Neuronal stem cell (in vitro differentiated cells): ENCODE results near the gene GCM1.

Experiments used
- DNase-seq: peaks from one replicate; pipeline ENCODE4 v3.0.0-alpha.2; 2013; ENCODE audit warnings: low spot score
- H2AFZ ChIP-seq: one replicate; pipeline ENCODE4 v1.6.1; 2013; ENCODE audit warnings: mild to moderate bottlenecking, low read length, inconsistent platforms
- H2AK5ac ChIP-seq: 2 replicates; pipeline ENCODE4 v1.6.1; 2013; ENCODE audit warnings: low read depth, mild to moderate bottlenecking, inconsistent platforms, low read length, moderate library complexity, mixed read lengths
- H2BK120ac ChIP-seq: 2 replicates; pipeline ENCODE4 v1.6.1; 2013; ENCODE audit warnings: low read depth, mild to moderate bottlenecking, inconsistent platforms, low read length, moderate library complexity, mixed read lengths
- H2BK12ac ChIP-seq: one replicate; pipeline ENCODE4 v1.6.1; 2013; ENCODE audit warnings: low read length, inconsistent platforms
- H2BK15ac ChIP-seq: 2 replicates; pipeline ENCODE4 v1.6.1; 2013; ENCODE audit warnings: mild to moderate bottlenecking, low read length, inconsistent platforms, mixed read lengths
- H2BK5ac ChIP-seq: one replicate; pipeline ENCODE4 v1.6.1; 2013; ENCODE audit warnings: inconsistent platforms, mild to moderate bottlenecking, low read length, moderate library complexity
- H3K14ac ChIP-seq: one replicate; pipeline ENCODE4 v1.6.1; 2013; ENCODE audit warnings: low read length, inconsistent platforms
- H3K18ac ChIP-seq: 2 replicates; pipeline ENCODE4 v1.6.1; 2013; ENCODE audit warnings: low read length, inconsistent platforms
- H3K23ac ChIP-seq: 2 replicates; pipeline ENCODE4 v1.6.1; 2013; ENCODE audit warnings: low read depth, mild to moderate bottlenecking, mixed read lengths, low read length, inconsistent platforms; ENCODE audit not compliant: poor library complexity
- H3K27ac ChIP-seq: replicated peaks from 3 replicates; pipeline ENCODE4 v1.5.1; 2013; ENCODE audit warnings: low read length, inconsistent platforms
- H3K27me3 ChIP-seq, 3 experiments: 2 replicates each; pipeline ENCODE4 v1.6.1; 2013; ENCODE audit warnings: low read length in 3 of 3, mild to moderate bottlenecking in 2 of 3, inconsistent platforms in 1 of 3, low read depth in 1 of 3, mixed read lengths in 1 of 3, moderate library complexity in 1 of 3; ENCODE audit not compliant: control insufficient read depth in 3 of 3, insufficient read depth in 3 of 3
- H3K36me3 ChIP-seq, 2 donors: replicated peaks in 1 of 2; 2 replicates each; pipeline ENCODE4 v1.6.1; 2013; ENCODE audit warnings: low read length in 2 of 2; ENCODE audit not compliant: control insufficient read depth in 2 of 2, insufficient read depth in 2 of 2
- H3K4ac ChIP-seq: 2 replicates; pipeline ENCODE4 v1.6.1; 2013; ENCODE audit warnings: inconsistent platforms, mild to moderate bottlenecking, low read length, moderate library complexity
- H3K4me1 ChIP-seq, 2 donors: 1 replicate in 1 of 2; 2 replicates in 1 of 2; pipeline ENCODE4 v1.6.1; 2013; ENCODE audit warnings: low read length in 2 of 2, low read depth in 1 of 2; ENCODE audit not compliant: control insufficient read depth in 2 of 2, insufficient read depth in 1 of 2
- H3K4me2 ChIP-seq: one replicate; pipeline ENCODE4 v1.6.1; 2013; ENCODE audit warnings: mild to moderate bottlenecking, low read length, inconsistent platforms; ENCODE audit not compliant: insufficient read depth, poor library complexity, severe bottlenecking
- H3K4me3 ChIP-seq, 2 donors: 2 replicates each; pipeline ENCODE4 v1.5.1; 2013; ENCODE audit warnings: low read length in 2 of 2, mild to moderate bottlenecking in 2 of 2, inconsistent platforms in 1 of 2, moderate library complexity in 1 of 2
- H3K79me1 ChIP-seq: one replicate; pipeline ENCODE4 v1.6.1; 2013; ENCODE audit warnings: low read depth, mild to moderate bottlenecking, inconsistent platforms, low read length, moderate library complexity
- H3K9ac ChIP-seq: one replicate; pipeline ENCODE4 v1.6.1; 2013; ENCODE audit warnings: mild to moderate bottlenecking, low read depth, low read length, inconsistent platforms; ENCODE audit not compliant: poor library complexity
- H3K9me3 ChIP-seq, 2 donors: replicated peaks in 1 of 2; 2 replicates each; pipeline versions ENCODE3 to v1.6.1; 2013; ENCODE audit warnings: low read length in 2 of 2, mild to moderate bottlenecking in 2 of 2, inconsistent platforms in 1 of 2, low read depth in 1 of 2, mixed read lengths in 1 of 2, moderate library complexity in 1 of 2; ENCODE audit not compliant: control insufficient read depth in 2 of 2, insufficient read depth in 1 of 2
- H4K8ac ChIP-seq: one replicate; pipeline ENCODE4 v1.6.1; 2013; ENCODE audit warnings: low read depth, mild to moderate bottlenecking, inconsistent platforms, low read length, moderate library complexity
- H4K91ac ChIP-seq: one replicate; pipeline ENCODE4 v1.6.1; 2013; ENCODE audit warnings: low read length, low read depth, mild to moderate bottlenecking, inconsistent platforms; ENCODE audit not compliant: poor library complexity
- WGBS, 2 donors: extraction: QIAGEN DNeasy Blood & Tissue Kit; methylation state at CpG; one replicate each; pipeline ENCODE4 v1.1.7; 2013; ENCODE audit warnings: missing lambda C conversion rate in 2 of 2, mixed read lengths in 1 of 2; ENCODE audit not compliant: insufficient read length in 2 of 2, insufficient replicate concordance in 1 of 2; ENCODE audit errors: extremely low coverage in 2 of 2; 5-methylcytosine and 5-hydroxymethylcytosine counted together

Gene GCM1

DNA sequence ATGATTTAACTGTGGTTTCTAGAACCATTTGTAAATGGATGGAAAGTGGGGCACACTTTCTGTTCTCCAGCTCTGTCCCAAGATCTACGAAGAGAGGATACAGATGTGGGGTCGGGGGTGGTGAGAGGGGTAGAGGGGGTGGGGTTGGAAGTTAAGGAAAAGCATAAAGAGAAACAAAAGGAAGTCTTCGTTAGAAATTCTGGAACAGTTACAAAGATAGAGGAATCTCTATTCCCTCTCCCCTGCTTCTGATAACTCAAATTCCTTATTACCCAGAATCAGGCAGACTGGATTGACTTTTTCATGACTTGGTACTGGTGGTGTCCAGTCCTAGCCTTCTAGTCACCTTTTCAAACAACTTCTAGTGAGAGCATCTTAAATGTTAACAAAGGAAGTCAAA is 4.9 kb downstream of the GCM1 start:
- Histone ChIP-seq H2AFZ (no peak overlapping the region), H2BK12ac (no peak overlapping the region), H3K14ac (no peak overlapping the region), H3K23ac (no peak overlapping the region), H3K4ac (no peak overlapping the region), H3K36me3 (no peaks in the 10 kb centered on the region), H3K27me3 (peaks cover 0 to 6% (median 0%) of the 10 kb centered on the region in 3 experiments), H3K9ac (no peak overlapping the region), H2AK5ac (no peak overlapping the region), H2BK120ac (no peak overlapping the region), H2BK15ac (no peak overlapping the region), H3K79me1 (no peaks in the 10 kb centered on the region), H3K27ac (no peak overlapping the region), H4K8ac (no peak overlapping the region), H4K91ac (no peak overlapping the region), H3K18ac (no peak overlapping the region), H2BK5ac (no peak overlapping the region), H3K9me3 (no peaks in the 10 kb centered on the region), H3K4me3 (no peak overlapping the region), H3K4me1 (no peaks in the 10 kb centered on the region), H3K4me2 (no peak overlapping the region)
- no CpG with 5 or more reads among the region's 3 CpGs for WGBS, 2 donors
- no peak for DNase-seq

DNA sequence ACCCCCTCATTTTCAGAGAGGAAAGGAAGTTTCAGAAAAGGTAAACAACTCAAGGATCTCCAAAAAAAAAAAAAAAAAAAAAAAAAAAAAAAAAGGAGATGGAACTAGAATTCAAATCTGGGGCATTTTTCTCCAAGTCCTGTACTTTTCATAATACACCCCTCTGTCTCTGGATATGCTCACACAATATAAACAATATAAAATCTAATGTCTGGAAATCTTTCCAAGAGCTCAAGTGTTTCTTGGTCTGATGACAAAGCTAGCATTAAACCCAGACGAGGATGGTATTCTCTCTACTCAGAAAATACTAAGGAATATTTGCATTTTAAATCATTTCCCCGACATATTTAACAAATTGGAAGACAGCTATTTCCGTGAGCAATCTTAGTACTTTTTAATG is 5.8 kb downstream of the GCM1 start:
- Histone ChIP-seq H3K4me3 (no peak overlapping the region), H3K79me1 (no peaks in the 10 kb centered on the region), H2AK5ac (no peak overlapping the region), H3K27ac (no peak overlapping the region), H3K23ac (no peak overlapping the region), H3K4me2 (no peak overlapping the region), H2BK12ac (no peak overlapping the region), H2BK120ac (no peak overlapping the region), H3K4me1 (no peaks in the 10 kb centered on the region), H3K14ac (no peak overlapping the region), H4K91ac (no peak overlapping the region), H3K4ac (no peak overlapping the region), H3K9ac (no peak overlapping the region), H4K8ac (no peak overlapping the region), H2BK5ac (no peak overlapping the region), H3K36me3 (no peaks in the 10 kb centered on the region), H3K27me3 (peaks cover 0 to 6% (median 0%) of the 10 kb centered on the region in 3 experiments), H2BK15ac (no peak overlapping the region), H3K18ac (no peak overlapping the region), H3K9me3 (no peaks in the 10 kb centered on the region), H2AFZ (no peak overlapping the region)
- WGBS, 2 donors: no CpG with 5 or more reads among the region's 3 CpGs
- no peak for DNase-seq

DNA sequence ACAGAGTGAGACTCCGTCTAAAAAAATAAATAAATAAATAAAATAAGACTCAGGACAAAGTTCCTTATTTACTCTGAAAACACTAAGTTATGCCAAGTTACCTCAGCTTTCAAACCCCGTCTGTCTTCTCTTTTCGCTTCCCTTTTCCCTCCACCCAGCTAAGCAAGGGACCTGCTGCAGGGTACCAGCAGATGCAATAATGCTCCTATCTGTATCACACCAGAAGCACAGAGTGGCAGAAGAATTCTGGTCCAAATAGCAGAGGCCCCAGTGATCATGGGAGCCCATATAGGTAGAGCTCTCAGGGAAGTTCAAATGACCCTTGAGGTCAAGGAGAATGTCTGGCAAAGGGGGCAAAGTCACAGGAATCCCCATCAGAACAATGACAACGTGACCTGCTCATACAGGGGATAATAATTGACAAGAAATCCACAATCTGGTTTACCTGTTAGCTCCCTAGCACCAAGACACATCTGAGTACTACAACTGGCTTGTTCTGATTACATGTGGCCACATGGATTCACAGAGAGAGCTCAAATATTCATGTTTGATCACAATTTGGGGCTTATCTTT is 8.7 kb downstream of the GCM1 start:
- no peak overlapping the region for H3K27ac ChIP-seq
- H2BK12ac ChIP-seq: no peak overlapping the region
- H3K79me1 ChIP-seq: no peaks in the 10 kb centered on the region
- H2AK5ac ChIP-seq: no peak overlapping the region
- no peak overlapping the region for H3K14ac ChIP-seq
- no CpG with 5 or more reads among the region's 4 CpGs for WGBS, 2 donors
- H3K4me3 ChIP-seq: no peak overlapping the region
- H3K4me1 ChIP-seq: no peaks in the 10 kb centered on the region
- H3K36me3 ChIP-seq: no peaks in the 10 kb centered on the region
- DNase-seq: no peak
- H2BK5ac ChIP-seq: no peak overlapping the region
- H3K23ac ChIP-seq: no peak overlapping the region
- no peak overlapping the region for H2BK15ac ChIP-seq
- H3K9ac ChIP-seq: no peak overlapping the region
- no peak overlapping the region for H3K18ac ChIP-seq
- H4K91ac ChIP-seq: no peak overlapping the region
- H3K4me2 ChIP-seq: no peak overlapping the region
- H3K27me3 ChIP-seq: peaks cover 0 to 10% (median 0%) of the 10 kb centered on the region in 3 experiments
- no peak overlapping the region for H2BK120ac ChIP-seq
- H4K8ac ChIP-seq: no peak overlapping the region
- H3K4ac ChIP-seq: no peak overlapping the region
- H3K9me3 ChIP-seq: no peaks in the 10 kb centered on the region
- H2AFZ ChIP-seq: no peak overlapping the region

DNA sequence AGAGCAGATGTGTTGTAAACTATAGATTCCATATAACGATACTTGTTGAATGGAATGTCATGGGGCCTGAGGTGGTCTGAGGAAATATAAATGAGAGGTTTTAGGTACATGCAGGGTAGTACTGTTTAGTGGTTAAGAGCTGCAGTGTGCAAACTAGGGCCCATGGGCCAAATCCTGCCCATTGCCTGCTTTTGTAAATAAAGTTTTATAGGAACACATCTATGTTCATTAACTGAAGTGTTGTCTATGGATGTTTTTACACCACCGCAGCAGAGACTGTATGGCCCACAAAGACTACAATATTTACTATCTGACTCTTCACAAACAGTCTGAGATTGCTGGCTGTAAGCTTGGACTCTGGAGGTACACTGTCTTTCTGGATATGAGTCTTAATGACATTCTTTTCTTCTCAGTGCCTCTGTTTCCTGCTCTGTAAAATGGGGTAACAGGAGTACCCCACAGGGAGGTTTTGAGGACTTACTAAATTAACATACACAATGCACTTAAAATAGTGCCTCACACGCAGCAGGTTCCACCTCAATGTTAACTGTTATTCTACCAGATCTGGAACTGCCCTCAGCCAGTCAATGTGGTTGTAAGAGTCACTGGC is 12.5 kb downstream of the GCM1 start:
- WGBS, 2 donors: no CpG with 5 or more reads among the region's 3 CpGs
- H3K4me2 ChIP-seq: no peak overlapping the region
- no peaks in the 10 kb centered on the region for H3K36me3 ChIP-seq
- no peak overlapping the region for H4K8ac ChIP-seq
- no peak overlapping the region for H3K4me3 ChIP-seq
- no peak overlapping the region for H4K91ac ChIP-seq
- no peak overlapping the region for H2AK5ac ChIP-seq
- no peak overlapping the region for H2AFZ ChIP-seq
- peaks cover 0 to 8% (median 0%) of the 10 kb centered on the region in 3 experiments for H3K27me3 ChIP-seq
- no peak for DNase-seq
- no peak overlapping the region for H2BK120ac ChIP-seq
- no peaks in the 10 kb centered on the region for H3K79me1 ChIP-seq
- H3K14ac ChIP-seq: no peak overlapping the region
- no peak overlapping the region for H3K9ac ChIP-seq
- H3K4me1 ChIP-seq: no peaks in the 10 kb centered on the region
- H3K18ac ChIP-seq: no peak overlapping the region
- H3K27ac ChIP-seq: no peak overlapping the region
- H3K4ac ChIP-seq: no peak overlapping the region
- H3K9me3 ChIP-seq: no peaks in the 10 kb centered on the region
- H3K23ac ChIP-seq: no peak overlapping the region
- H2BK12ac ChIP-seq: no peak overlapping the region
- no peak overlapping the region for H2BK5ac ChIP-seq
- H2BK15ac ChIP-seq: no peak overlapping the region
